ENCODE measurements around the gene MCM5. TPM values are rescaled to one million over a fixed set of nuclear protein-coding genes. Genes with fewer than 3 reads are reported as not detected.
"Not testable (repeated sequence)": the region's sequence is repeated elsewhere in the genome, so short reads cannot be mapped to it uniquely, and the experiment has no call there.

The MCM5 gene
- total and polyA plus RNA-seq, 2 donors: 27.1 to 86.9 TPM

GRCh38 chr22:35457729-35458546 lies 58.0 kb downstream of the MCM5 start:
- DNase-seq (ENCODE audit: low read depth in 6 of 9, low spot score in 9 of 9): no peak
- Histone ChIP-seq H3K4me1 (ENCODE audit: control insufficient read depth in 2 of 2, insufficient read depth in 2 of 2, low read length in 2 of 2) (no peaks in the 10 kb centered on the region), H3K27me3 (ENCODE audit: control insufficient read depth in 2 of 2, insufficient read depth in 1 of 2, low read length in 1 of 2) (no peaks in the 10 kb centered on the region), H3K4me3 (ENCODE audit: low read length in 2 of 2) (no peak overlapping the region), H3K27ac (ENCODE audit: low read depth in 1 of 2, low read length in 1 of 2) (no peak overlapping the region), H3K9me3 (ENCODE audit: control insufficient read depth in 2 of 2, insufficient read depth in 1 of 2, low read length in 1 of 2) (no peaks in the 10 kb centered on the region), H3K36me3 (ENCODE audit: control insufficient read depth in 2 of 2, insufficient read depth in 2 of 2, low read length in 1 of 2) (no peaks in the 10 kb centered on the region)
- 89% methylated on average over 9 of the region's 9 CpGs for WGBS

DNA sequence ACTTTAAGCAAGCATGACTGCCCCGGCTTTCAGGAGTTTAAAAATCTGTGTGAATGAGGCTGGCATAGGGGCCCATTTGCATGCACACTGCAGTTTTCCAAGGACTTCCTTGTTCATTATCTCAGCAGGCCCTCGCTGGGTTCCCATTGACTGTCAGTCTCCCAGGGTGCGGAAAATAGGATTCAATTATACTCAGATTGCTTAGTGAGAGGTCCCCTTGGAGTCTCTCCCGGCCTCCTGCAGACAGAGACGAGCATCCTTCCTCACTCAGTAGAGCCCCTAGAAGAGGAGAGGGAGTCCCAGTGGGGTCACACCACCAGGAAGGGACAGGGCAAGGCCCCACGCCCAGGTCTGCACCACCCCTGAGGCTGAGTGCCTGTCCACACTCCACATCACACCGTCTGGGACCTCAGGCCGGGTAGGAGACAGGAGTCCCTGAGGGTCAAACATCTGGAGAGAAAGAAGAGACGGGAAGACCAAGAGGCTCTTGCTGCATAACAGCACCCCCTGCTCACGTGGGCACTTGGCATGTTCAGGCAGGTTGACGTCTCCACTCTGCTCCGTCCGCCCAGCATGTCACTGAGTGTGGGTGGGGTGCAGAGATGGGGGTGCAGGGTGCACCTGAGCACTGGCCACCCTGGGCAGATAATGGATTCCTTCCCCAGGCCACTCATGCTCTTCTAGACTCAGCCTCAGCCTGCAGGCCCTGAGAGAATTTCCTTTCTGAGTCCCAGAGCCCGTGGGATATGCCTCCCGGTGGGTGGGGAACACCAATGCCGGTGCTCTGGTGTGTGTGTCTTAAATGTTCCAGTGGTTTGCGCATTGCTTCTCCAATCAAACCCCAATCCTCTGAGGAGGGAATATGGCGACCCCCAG lies 58.8 kb downstream of the MCM5 start:
- H3K27ac ChIP-seq (ENCODE audit: low read depth in 1 of 2, low read length in 1 of 2): no peak overlapping the region
- WGBS: 95% methylated on average over 18 of the region's 18 CpGs
- H3K9me3 ChIP-seq (ENCODE audit: control insufficient read depth in 2 of 2, insufficient read depth in 1 of 2, low read length in 1 of 2): no peaks in the 10 kb centered on the region
- H3K4me3 ChIP-seq (ENCODE audit: low read length in 2 of 2): no peak overlapping the region
- H3K36me3 ChIP-seq (ENCODE audit: control insufficient read depth in 2 of 2, insufficient read depth in 2 of 2, low read length in 1 of 2): no peaks in the 10 kb centered on the region
- no peak for DNase-seq (ENCODE audit: low read depth in 6 of 9, low spot score in 9 of 9)
- H3K4me1 ChIP-seq (ENCODE audit: control insufficient read depth in 2 of 2, insufficient read depth in 2 of 2, low read length in 2 of 2): no peaks in the 10 kb centered on the region
- H3K27me3 ChIP-seq (ENCODE audit: control insufficient read depth in 2 of 2, insufficient read depth in 1 of 2, low read length in 1 of 2): no peaks in the 10 kb centered on the region

DNA sequence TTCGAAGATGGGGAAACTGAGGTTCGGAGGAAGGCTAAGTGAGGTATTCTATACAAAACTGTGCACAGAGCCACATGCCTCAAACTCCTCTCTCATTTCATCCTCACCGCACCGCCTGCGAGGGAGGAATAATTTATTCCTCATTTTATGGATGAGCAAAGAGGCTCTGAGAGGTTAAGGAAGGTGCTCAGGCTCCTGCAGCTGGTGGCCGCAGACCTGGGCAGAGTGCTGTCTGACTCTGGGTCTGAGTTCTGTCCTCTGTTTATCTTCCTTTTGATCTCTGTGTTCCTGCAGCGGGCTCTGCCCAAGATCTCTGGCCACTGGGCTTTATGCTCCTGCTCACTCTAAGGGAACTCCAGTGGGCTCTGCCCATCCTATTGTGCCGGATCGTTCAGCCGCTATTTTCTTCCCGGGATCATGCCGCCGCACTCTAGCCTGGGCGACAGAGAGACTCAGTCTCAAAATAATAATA lies 59.5 kb downstream of the MCM5 start:
- no peak overlapping the region for H3K4me3 ChIP-seq (ENCODE audit: low read length in 2 of 2)
- no peak for DNase-seq (ENCODE audit: low read depth in 6 of 9, low spot score in 9 of 9)
- no peaks in the 10 kb centered on the region for H3K36me3 ChIP-seq (ENCODE audit: control insufficient read depth in 2 of 2, insufficient read depth in 2 of 2, low read length in 1 of 2)
- no peak overlapping the region for H3K27ac ChIP-seq (ENCODE audit: low read depth in 1 of 2, low read length in 1 of 2)
- no peaks in the 10 kb centered on the region for H3K27me3 ChIP-seq (ENCODE audit: control insufficient read depth in 2 of 2, insufficient read depth in 1 of 2, low read length in 1 of 2)
- H3K9me3 ChIP-seq (ENCODE audit: control insufficient read depth in 2 of 2, insufficient read depth in 1 of 2, low read length in 1 of 2): no peaks in the 10 kb centered on the region
- no peaks in the 10 kb centered on the region for H3K4me1 ChIP-seq (ENCODE audit: control insufficient read depth in 2 of 2, insufficient read depth in 2 of 2, low read length in 2 of 2)
- WGBS: 98% methylated on average over 14 of the region's 14 CpGs

DNA sequence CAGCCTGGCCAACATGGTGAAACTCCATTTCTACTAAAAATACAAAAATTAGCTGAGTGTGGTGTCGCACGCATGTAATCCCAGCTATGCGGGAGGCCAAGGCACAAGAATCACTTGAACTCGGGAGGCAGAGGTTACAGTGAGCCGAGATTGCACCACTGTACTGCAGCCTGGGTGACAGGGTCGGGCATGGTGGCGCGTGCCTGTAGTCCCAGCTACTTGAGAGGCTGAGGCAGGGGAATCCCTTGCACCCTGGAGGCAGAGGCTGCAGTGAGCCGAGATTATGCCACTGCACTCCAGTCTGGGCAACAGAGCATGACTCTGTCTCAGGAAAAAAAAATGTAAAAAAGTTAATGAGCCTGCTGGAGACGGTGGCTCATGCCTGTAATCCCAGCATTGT lies 60.0 kb downstream of the MCM5 start:
- H3K27me3 ChIP-seq (ENCODE audit: control insufficient read depth in 2 of 2, insufficient read depth in 1 of 2, low read length in 1 of 2); H3K4me1 ChIP-seq (ENCODE audit: control insufficient read depth in 2 of 2, insufficient read depth in 2 of 2, low read length in 2 of 2); H3K4me3 ChIP-seq (ENCODE audit: low read length in 2 of 2); H3K36me3 ChIP-seq (ENCODE audit: control insufficient read depth in 2 of 2, insufficient read depth in 2 of 2, low read length in 1 of 2); H3K27ac ChIP-seq (ENCODE audit: low read depth in 1 of 2, low read length in 1 of 2); H3K9me3 ChIP-seq (ENCODE audit: control insufficient read depth in 2 of 2, insufficient read depth in 1 of 2, low read length in 1 of 2); DNase-seq (ENCODE audit: low read depth in 6 of 9, low spot score in 9 of 9): not testable (repeated sequence)
- WGBS: 97% methylated on average over 10 of the region's 10 CpGs

DNA sequence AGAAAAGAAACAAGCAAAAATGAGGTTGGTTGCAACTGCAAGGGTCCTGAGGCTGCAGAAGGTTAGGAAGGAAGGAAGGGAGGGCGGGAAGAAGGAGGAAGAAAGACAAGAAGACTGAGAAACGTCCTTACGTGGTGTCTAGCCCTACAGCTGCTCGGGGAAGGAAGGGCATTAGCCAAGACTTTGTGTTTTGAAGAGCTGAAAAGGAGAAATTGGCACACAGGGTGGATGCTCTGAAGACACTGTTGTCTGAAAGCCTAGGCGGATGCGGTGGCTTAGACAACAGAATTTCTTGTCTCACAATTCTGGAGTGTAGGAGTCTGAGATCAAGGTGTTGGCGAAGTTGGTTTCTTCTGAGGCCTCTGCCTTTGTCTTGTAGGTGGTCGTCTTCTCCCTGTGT lies 60.7 kb downstream of the MCM5 start:
- DNase-seq (ENCODE audit: low read depth in 6 of 9, low spot score in 9 of 9): no peak
- H3K36me3 ChIP-seq (ENCODE audit: control insufficient read depth in 2 of 2, insufficient read depth in 2 of 2, low read length in 1 of 2): no peaks in the 10 kb centered on the region
- no peak overlapping the region for H3K4me3 ChIP-seq (ENCODE audit: low read length in 2 of 2)
- H3K4me1 ChIP-seq (ENCODE audit: control insufficient read depth in 2 of 2, insufficient read depth in 2 of 2, low read length in 2 of 2): no peaks in the 10 kb centered on the region
- H3K9me3 ChIP-seq (ENCODE audit: control insufficient read depth in 2 of 2, insufficient read depth in 1 of 2, low read length in 1 of 2): no peaks in the 10 kb centered on the region
- 84% methylated on average over 8 of the region's 8 CpGs for WGBS
- H3K27ac ChIP-seq (ENCODE audit: low read depth in 1 of 2, low read length in 1 of 2): no peak overlapping the region
- no peaks in the 10 kb centered on the region for H3K27me3 ChIP-seq (ENCODE audit: control insufficient read depth in 2 of 2, insufficient read depth in 1 of 2, low read length in 1 of 2)

DNA sequence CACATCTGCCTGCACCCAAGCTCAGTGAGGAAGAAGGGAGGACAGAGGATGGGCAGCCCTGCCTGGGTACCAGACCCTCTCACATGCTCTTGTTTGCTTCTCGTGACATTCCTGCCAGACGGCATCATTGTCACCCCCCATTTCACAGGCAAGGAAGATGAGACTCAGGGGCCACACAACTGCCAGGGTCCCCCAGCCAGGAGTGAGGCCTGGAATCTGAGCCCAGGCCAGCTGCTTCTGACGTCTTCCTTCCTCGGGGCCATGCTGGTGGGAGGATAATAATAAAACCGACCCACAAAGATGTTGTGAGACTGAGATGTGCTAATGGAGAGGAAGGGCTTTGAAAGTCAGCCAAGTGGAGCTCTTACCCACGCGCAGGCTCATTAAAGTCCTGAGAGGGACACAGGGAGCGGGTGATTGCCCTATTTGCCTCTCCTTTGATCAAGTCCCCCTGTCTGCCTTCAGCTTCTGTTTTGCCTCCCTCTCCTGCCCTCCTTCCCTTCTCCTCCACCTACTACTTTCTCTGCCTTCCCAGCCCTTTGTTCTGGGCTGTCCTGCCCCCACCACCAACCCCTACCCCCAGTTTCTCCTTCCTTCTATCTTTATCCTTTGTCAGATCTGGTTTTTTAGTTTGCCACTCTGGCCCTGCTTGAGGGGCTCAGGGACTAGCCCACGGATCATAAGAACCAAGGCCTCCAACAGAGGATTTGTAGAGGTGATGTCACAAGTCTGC lies 62.7 kb downstream of the MCM5 start:
- Histone ChIP-seq H3K36me3 (ENCODE audit: control insufficient read depth in 2 of 2, insufficient read depth in 2 of 2, low read length in 1 of 2) (no peaks in the 10 kb centered on the region), H3K27ac (ENCODE audit: low read depth in 1 of 2, low read length in 1 of 2) (no peak overlapping the region), H3K4me1 (ENCODE audit: control insufficient read depth in 2 of 2, insufficient read depth in 2 of 2, low read length in 2 of 2) (no peaks in the 10 kb centered on the region), H3K9me3 (ENCODE audit: control insufficient read depth in 2 of 2, insufficient read depth in 1 of 2, low read length in 1 of 2) (no peaks in the 10 kb centered on the region), H3K27me3 (ENCODE audit: control insufficient read depth in 2 of 2, insufficient read depth in 1 of 2, low read length in 1 of 2) (no peaks in the 10 kb centered on the region), H3K4me3 (ENCODE audit: low read length in 2 of 2) (no peak overlapping the region)
- WGBS: 94% methylated on average over 9 of the region's 9 CpGs
- DNase-seq (ENCODE audit: low read depth in 6 of 9, low spot score in 9 of 9): no peak

GRCh38 chr22:35463231-35463933 lies 63.4 kb downstream of the MCM5 start:
- no peaks in the 10 kb centered on the region for H3K27me3 ChIP-seq (ENCODE audit: control insufficient read depth in 2 of 2, insufficient read depth in 1 of 2, low read length in 1 of 2)
- no peak for DNase-seq (ENCODE audit: low read depth in 6 of 9, low spot score in 9 of 9)
- no peaks in the 10 kb centered on the region for H3K9me3 ChIP-seq (ENCODE audit: control insufficient read depth in 2 of 2, insufficient read depth in 1 of 2, low read length in 1 of 2)
- no peaks in the 10 kb centered on the region for H3K36me3 ChIP-seq (ENCODE audit: control insufficient read depth in 2 of 2, insufficient read depth in 2 of 2, low read length in 1 of 2)
- H3K4me3 ChIP-seq (ENCODE audit: low read length in 2 of 2): no peak overlapping the region
- WGBS: 100% methylated on average over 2 of the region's 2 CpGs
- no peak overlapping the region for H3K27ac ChIP-seq (ENCODE audit: low read depth in 1 of 2, low read length in 1 of 2)
- H3K4me1 ChIP-seq (ENCODE audit: control insufficient read depth in 2 of 2, insufficient read depth in 2 of 2, low read length in 2 of 2): no peaks in the 10 kb centered on the region

DNA sequence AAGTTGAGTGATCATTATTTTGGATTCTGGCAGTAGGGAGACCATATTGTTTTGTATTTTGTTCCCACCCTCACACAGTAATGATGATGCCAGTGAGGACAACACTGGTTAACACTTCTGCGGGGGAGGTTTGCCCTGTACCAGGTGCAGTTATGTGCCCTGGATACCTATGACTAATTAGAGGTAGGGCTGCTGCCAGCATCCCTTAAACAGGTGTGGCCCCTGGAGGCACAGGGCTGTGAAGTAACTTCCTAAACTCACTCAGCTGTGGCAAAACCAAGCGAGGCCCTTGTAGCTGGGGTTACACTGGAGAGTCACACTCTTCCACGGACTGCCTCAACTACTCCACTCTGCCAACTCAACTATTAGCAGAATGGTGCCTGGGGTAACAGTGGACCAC lies 64.5 kb downstream of the MCM5 start:
- WGBS: 95% methylated on average over 3 of the region's 3 CpGs
- DNase-seq (ENCODE audit: low read depth in 6 of 9, low spot score in 9 of 9): no peak
- no peaks in the 10 kb centered on the region for H3K4me1 ChIP-seq (ENCODE audit: control insufficient read depth in 2 of 2, insufficient read depth in 2 of 2, low read length in 2 of 2)
- H3K27ac ChIP-seq (ENCODE audit: low read depth in 1 of 2, low read length in 1 of 2): no peak overlapping the region
- no peaks in the 10 kb centered on the region for H3K9me3 ChIP-seq (ENCODE audit: control insufficient read depth in 2 of 2, insufficient read depth in 1 of 2, low read length in 1 of 2)
- no peaks in the 10 kb centered on the region for H3K27me3 ChIP-seq (ENCODE audit: control insufficient read depth in 2 of 2, insufficient read depth in 1 of 2, low read length in 1 of 2)
- H3K36me3 ChIP-seq (ENCODE audit: control insufficient read depth in 2 of 2, insufficient read depth in 2 of 2, low read length in 1 of 2): no peaks in the 10 kb centered on the region
- H3K4me3 ChIP-seq (ENCODE audit: low read length in 2 of 2): no peak overlapping the region
